GM19099 (cell line): ENCODE data around the gene PI4KA.

Experiments
- POLR2A ChIP-seq: IDR thresholded peaks from 3 replicates; pipeline ENCODE4 v1.6.1; 2011; ENCODE audit warnings: low read depth; ENCODE audit not compliant: insufficient read length; ENCODE audit errors: extremely low read depth

Gene PI4KA

GRCh38 chr22:20763630-20764470 lies 94.8 kb downstream of the PI4KA start:
- TF ChIP-seq POLR2A, result no peak

GRCh38 chr22:20762233-20762796 lies 96.3 kb downstream of the PI4KA start:
- no peak for TF ChIP-seq POLR2A

GRCh38 chr22:20761536-20761935 lies 97.1 kb downstream of the PI4KA start:
- no peak for TF ChIP-seq POLR2A

GRCh38 chr22:20760084-20760483 lies 98.5 kb downstream of the PI4KA start:
- no peak for TF ChIP-seq POLR2A

GRCh38 chr22:20758688-20759087 lies 99.9 kb downstream of the PI4KA start:
- no peak for TF ChIP-seq POLR2A

GRCh38 chr22:20756846-20757245 lies 101.8 kb downstream of the PI4KA start:
- no peak for TF ChIP-seq POLR2A

GRCh38 chr22:20752873-20753272 lies 105.7 kb downstream of the PI4KA start:
- no peak for TF ChIP-seq POLR2A

- TF ChIP-seq POLR2A, result no peak
Observed at GRCh38 chr22:20752104-20752741, 106.4 kb downstream of the PI4KA start.

GRCh38 chr22:20751185-20751851 lies 107.3 kb downstream of the PI4KA start:
- TF ChIP-seq POLR2A, result no peak

GRCh38 chr22:20750461-20751184 lies 108.0 kb downstream of the PI4KA start:
- TF ChIP-seq POLR2A, result no peak

GRCh38 chr22:20749453-20749852 lies 109.2 kb downstream of the PI4KA start:
- TF ChIP-seq POLR2A, result no peak

GRCh38 chr22:20748731-20749428 lies 109.7 kb downstream of the PI4KA start:
- TF ChIP-seq POLR2A, result peak; percentile 32

- TF ChIP-seq POLR2A, result no peak
Observed at GRCh38 chr22:20748082-20748481, 110.5 kb downstream of the PI4KA start.

- no peak for TF ChIP-seq POLR2A
Observed at GRCh38 chr22:20747223-20747622, 111.4 kb downstream of the PI4KA start.
